Measurements from ENCODE around the gene TBC1D1. TPM values are rescaled to one million over a fixed set of nuclear protein-coding genes. Genes with fewer than 3 reads are reported as not detected.

The TBC1D1 gene
- total and polyA plus RNA-seq, 2 of the 8 experiments (the other 6 are each of a cell fraction or from before 2014, with no cell fraction given) = 96.9 to 162 TPM

DNA sequence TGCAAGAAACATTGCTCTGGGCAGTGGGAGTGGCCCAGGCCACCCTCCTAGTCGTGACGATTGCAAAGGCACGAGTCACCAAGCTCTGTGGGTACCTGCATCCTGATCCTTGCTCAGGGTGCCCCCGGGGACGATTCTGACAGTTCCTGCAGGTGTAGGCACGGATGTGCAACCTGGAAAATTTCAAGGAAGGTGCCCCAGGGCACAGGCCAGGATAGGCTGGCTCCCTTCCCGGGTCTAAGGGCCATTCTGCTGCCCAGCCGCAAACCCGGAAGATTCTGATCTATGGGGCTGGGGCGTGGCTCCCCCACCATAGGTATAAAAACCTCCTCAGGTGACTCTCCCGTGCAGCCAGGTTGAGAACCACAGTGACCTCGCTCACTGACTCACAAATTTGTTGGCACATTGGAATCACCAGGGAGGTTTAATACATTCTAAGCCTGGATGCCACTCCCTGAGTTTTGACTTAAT lies 297.8 kb downstream of the TBC1D1 start:
- Histone ChIP-seq H4K8ac (ENCODE audit: extremely low read depth, insufficient read depth, low read length) (no peak overlapping the region), H3K79me2 (ENCODE audit: control insufficient read depth in 1 of 2, insufficient read depth in 2 of 2, low read length in 2 of 2) (no peaks in the 10 kb centered on the region), H3K4me2 (ENCODE audit: insufficient read depth in 1 of 2, low read depth in 2 of 2, low read length in 2 of 2) (no peak overlapping the region), H3K18ac (ENCODE audit: extremely low read depth, low read length) (no peak overlapping the region), H3K36me3 (ENCODE audit: control insufficient read depth in 2 of 4, insufficient read depth in 4 of 4, low read length in 3 of 4) (no peaks in the 10 kb centered on the region), H3K4me3 (ENCODE audit: extremely low read depth in 1 of 4, insufficient read depth in 2 of 4, low read depth in 3 of 4, low read length in 4 of 4) (no peak overlapping the region), H4K5ac (ENCODE audit: insufficient read length, low read depth, low read length) (no peak overlapping the region), H3K27me3 (replicated peaks in 1 of 4; ENCODE audit: control insufficient read depth in 3 of 4, extremely low read depth in 1 of 4, insufficient read depth in 3 of 4, low read length in 3 of 4) (no peaks in the 10 kb centered on the region), H3K79me1 (ENCODE audit: low read depth, low read length) (no peaks in the 10 kb centered on the region), H3K4ac (replicated peaks; ENCODE audit: insufficient read length, low read depth, low read length) (no peak overlapping the region), H4K20me1 (replicated peaks in 1 of 2; ENCODE audit: control insufficient read depth in 1 of 2, insufficient read depth in 2 of 2, low read length in 2 of 2) (no peaks in the 10 kb centered on the region), H2AK5ac (ENCODE audit: low read depth, low read length) (no peak overlapping the region), H4K91ac (replicated peaks; ENCODE audit: insufficient read length, low read length) (no peak overlapping the region), H2BK5ac (ENCODE audit: low read depth, low read length) (no peak overlapping the region), H2BK15ac (ENCODE audit: low read length) (no peak overlapping the region), H3K14ac (ENCODE audit: insufficient read length) (no peak overlapping the region), H2BK120ac (replicated peaks; ENCODE audit: low read depth, low read length) (no peak overlapping the region), H3K9ac (replicated peaks in 1 of 4; ENCODE audit: extremely low read depth in 1 of 4, low read depth in 3 of 4, low read length in 3 of 4) (no peak overlapping the region), H3K23me2 (ENCODE audit: low read depth, low read length) (no peaks in the 10 kb centered on the region), H2BK12ac (ENCODE audit: low read depth, low read length) (no peak overlapping the region), H2BK20ac (ENCODE audit: low read length) (no peak overlapping the region), H3K4me1 (replicated peaks in 1 of 4; ENCODE audit: control insufficient read depth in 3 of 4, insufficient read depth in 4 of 4, low read length in 3 of 4) (no peaks in the 10 kb centered on the region; a peak in 1 of 7 replicates), H3K23ac (ENCODE audit: insufficient read length) (no peak overlapping the region), H2AFZ (ENCODE audit: low read length) (no peak overlapping the region), H3K27ac (ENCODE audit: low read depth, low read length) (no peak overlapping the region), H3K9me3 (ENCODE audit: insufficient read depth in 2 of 2, low read depth in 1 of 2, low read length in 1 of 2) (no peaks in the 10 kb centered on the region), H3K56ac (replicated peaks; ENCODE audit: insufficient read length, low read depth, low read length) (no peak overlapping the region)
- ChIA-PET CTCF (ENCODE audit: partially characterized antibody) (interaction anchor here (1.9 kb wide), 1 partner anchor 9 kb away, joined by 7 read pairs; no protein-coding TSS in a partner anchor), POLR2A (ENCODE audit: partially characterized antibody) (no interaction called here)
- FAIRE-seq = no peak
- no peak for DNase-seq (ENCODE audit: low read depth in 1 of 2, low spot score in 2 of 2)
- WGBS, 2 experiments (ENCODE audit: extremely low coverage in 1 of 2, insufficient coverage in 1 of 2, insufficient read length in 1 of 2, insufficient replicate concordance in 2 of 2, low coverage in 1 of 2, low lambda C conversion rate in 2 of 2, missing lambda C conversion rate in 1 of 2) = 79% methylated on average over 12 of the region's 12 CpGs; no CpG with 5 or more reads in 1 of the 2 experiments
- TF ChIP-seq BCL11A (IDR thresholded peaks at IDR 0.05; ENCODE audit: low read depth in 2 of 2, low read length in 2 of 2) (no peak), SIX5 (IDR thresholded peaks at IDR 0.05; ENCODE audit: low read depth, low read length) (no peak), TBP (IDR thresholded peaks at IDR 0.05; ENCODE audit: low read depth, low read length) (no peak), BACH1 (IDR thresholded peaks at IDR 0.05; ENCODE audit: low read length) (no peak)
